ENCODE results near the gene CELSR1. TPM values are rescaled to one million over a fixed set of nuclear protein-coding genes. Genes with fewer than 3 reads are reported as not detected.

CELSR1 gene
- total RNA-seq, 2 experiments from 2014 or later = 1.0 to 1.1 TPM

DNA sequence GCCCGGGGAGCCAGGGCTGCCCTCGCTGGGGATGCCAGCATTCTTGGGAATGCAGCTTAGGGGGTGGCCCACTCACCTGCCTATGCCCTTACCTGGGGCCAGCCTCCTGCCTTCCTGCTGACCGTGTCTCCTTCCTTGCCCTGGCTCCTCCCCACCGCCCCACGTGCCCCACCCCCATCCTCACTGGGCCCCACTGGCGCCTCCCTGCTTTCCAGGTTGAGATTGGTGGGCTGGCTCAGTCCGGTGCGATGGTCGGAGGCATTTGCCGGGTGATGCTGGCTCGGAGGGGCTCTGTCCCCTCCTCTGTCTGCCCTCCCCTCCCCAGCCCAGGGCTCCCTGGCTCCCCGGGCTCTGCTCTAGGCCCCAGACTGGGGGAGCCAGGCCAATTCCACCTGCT is 48.7 kb upstream of the CELSR1 start:
- CTCF ChIA-PET = no interaction called here
- H3K4me3 ChIP-seq (ENCODE audit: low read length) = no peak overlapping the region
- Mint-ChIP-seq H3K27ac (no peak overlapping the region), H3K36me3 (ENCODE audit: low read depth) (no peaks in the 10 kb centered on the region), H3K4me3 (no peak overlapping the region), H3K4me1 (ENCODE audit: low read depth) (peaks cover 17% of the 10 kb centered on the region), H3K9me3 (no peaks in the 10 kb centered on the region), H3K27me3 (no peaks in the 10 kb centered on the region)
- no peak for ATAC-seq (ENCODE audit: poor library complexity)
- intact Hi-C loops (cut with DNase I, micrococcal nuclease) = no loop called here
- DNase-seq = no peak
- H3K4me1 ChIP-seq (ENCODE audit: insufficient read depth, low read length) = peaks cover 33% of the 10 kb centered on the region
- POLR2A ChIA-PET = no interaction called here
- no peaks in the 10 kb centered on the region for H3K9me3 ChIP-seq (ENCODE audit: control insufficient read depth in 1 of 2, insufficient read depth in 1 of 2, low read length in 2 of 2)
- TF ChIP-seq, protein P1, sequence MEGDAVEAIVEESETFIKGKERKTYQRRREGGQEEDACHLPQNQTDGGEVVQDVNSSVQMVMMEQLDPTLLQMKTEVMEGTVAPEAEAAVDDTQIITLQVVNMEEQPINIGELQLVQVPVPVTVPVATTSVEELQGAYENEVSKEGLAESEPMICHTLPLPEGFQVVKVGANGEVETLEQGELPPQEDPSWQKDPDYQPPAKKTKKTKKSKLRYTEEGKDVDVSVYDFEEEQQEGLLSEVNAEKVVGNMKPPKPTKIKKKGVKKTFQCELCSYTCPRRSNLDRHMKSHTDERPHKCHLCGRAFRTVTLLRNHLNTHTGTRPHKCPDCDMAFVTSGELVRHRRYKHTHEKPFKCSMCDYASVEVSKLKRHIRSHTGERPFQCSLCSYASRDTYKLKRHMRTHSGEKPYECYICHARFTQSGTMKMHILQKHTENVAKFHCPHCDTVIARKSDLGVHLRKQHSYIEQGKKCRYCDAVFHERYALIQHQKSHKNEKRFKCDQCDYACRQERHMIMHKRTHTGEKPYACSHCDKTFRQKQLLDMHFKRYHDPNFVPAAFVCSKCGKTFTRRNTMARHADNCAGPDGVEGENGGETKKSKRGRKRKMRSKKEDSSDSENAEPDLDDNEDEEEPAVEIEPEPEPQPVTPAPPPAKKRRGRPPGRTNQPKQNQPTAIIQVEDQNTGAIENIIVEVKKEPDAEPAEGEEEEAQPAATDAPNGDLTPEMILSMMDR (IDR thresholded peaks at IDR 0.05) = no peak
- H3K36me3 ChIP-seq (ENCODE audit: insufficient read depth, low read length) = no peaks in the 10 kb centered on the region
- H3K27me3 ChIP-seq (ENCODE audit: control insufficient read depth in 1 of 2, insufficient read depth in 2 of 2, low read length in 2 of 2) = no peaks in the 10 kb centered on the region
- no peak overlapping the region for H3K27ac ChIP-seq (ENCODE audit: low read depth in 1 of 2, low read length in 2 of 2)

DNA sequence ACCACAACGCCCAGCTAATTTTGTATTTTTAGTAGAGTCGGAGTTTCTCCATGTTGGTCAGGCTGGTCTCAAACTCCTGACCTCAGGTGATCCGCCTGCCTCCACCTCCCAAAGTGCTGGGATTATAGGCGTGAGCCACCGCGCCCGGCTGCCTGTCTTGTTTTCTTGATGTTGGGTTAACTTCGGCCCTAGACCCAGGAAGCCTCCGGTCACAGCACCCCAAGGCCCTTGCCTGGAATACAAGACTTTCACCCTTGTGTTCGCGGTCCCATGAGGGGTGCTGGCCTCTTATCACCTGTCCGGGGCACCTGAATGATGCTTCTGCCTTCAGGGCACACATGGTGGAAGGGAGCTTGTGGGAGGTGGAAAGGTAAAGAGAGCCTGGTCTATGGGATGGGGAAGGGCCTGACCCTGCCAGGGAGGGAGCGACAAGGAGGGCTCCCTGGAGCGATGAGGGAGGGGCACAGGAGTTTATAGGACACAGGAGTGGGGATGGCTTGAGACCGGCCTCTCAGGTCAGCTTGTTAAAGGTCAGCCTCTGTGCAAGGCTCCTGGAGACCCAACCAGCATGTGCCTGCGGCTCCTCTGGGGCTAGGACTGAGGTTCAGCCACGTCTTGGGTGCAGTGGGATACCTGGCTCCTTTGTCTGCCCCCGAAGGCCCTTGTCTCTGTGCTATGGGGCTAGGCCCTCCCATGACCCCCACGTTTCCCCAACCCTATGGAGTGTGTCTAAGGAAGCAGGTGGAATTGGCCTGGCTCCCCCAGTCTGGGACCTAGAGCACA is 48.1 kb upstream of the CELSR1 start:
- ChIA-PET CTCF (no interaction called here), POLR2A (no interaction called here)
- Mint-ChIP-seq H3K4me3 (no peak overlapping the region), H3K4me1 (ENCODE audit: low read depth) (peaks cover 17% of the 10 kb centered on the region), H3K9me3 (no peaks in the 10 kb centered on the region), H3K36me3 (ENCODE audit: low read depth) (no peaks in the 10 kb centered on the region), H3K27me3 (no peaks in the 10 kb centered on the region), H3K27ac (no peak overlapping the region)
- Histone ChIP-seq H3K4me1 (ENCODE audit: insufficient read depth, low read length) (peaks cover 34% of the 10 kb centered on the region), H3K4me3 (ENCODE audit: low read length) (no peak overlapping the region), H3K9me3 (ENCODE audit: control insufficient read depth in 1 of 2, insufficient read depth in 1 of 2, low read length in 2 of 2) (no peaks in the 10 kb centered on the region), H3K27ac (ENCODE audit: low read depth in 1 of 2, low read length in 2 of 2) (no peak overlapping the region), H3K27me3 (ENCODE audit: control insufficient read depth in 1 of 2, insufficient read depth in 2 of 2, low read length in 2 of 2) (no peaks in the 10 kb centered on the region), H3K36me3 (ENCODE audit: insufficient read depth, low read length) (no peaks in the 10 kb centered on the region)
- TF ChIP-seq, protein P1 (IDR thresholded peaks at IDR 0.05) = no peak
- intact Hi-C loops (cut with DNase I, micrococcal nuclease) = no loop called here
- DNase-seq (no peak), ATAC-seq (ENCODE audit: poor library complexity) (no peak)

DNA sequence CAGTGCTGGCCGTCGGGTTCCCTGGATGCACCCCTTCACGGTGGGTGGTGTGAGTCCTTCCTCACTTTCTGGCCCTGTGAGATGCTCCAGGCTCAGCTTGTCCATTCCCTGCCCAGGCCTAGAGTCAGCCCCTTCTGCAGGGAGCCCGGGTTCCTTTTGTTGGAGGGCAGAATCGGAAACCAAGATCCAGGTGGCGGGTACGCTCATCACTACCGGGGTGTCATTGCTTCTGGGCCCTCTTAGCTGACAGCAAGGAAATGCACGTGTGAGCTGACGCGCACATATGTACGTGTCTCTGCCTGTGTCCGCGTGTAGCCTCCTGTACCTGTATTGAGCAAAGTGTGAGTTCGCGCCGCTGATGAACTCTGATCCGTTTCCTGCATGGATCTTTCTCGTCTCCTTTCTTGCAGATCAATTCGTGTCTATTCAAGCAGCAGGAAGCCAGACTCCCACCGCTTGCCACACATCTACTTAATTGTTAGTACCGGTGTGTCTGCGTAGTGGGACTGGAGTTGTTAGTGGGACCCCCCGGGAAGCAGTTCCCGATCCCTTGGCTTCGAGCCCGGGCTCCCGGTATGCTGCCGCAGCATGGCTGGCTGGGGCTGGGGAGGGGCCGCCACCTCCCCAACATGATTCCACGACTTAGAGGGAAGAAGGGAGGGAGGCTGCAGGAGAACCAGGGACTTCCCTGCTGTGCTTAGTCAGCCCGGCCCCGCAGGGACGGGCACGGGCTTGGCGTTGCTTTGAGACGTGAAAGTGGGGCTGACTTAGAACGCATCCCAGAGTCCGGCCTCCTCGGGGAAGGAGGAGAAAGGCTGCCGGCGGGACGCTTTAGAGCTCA is 46.9 kb upstream of the CELSR1 start:
- Mint-ChIP-seq H3K9me3 (no peaks in the 10 kb centered on the region), H3K4me1 (ENCODE audit: low read depth) (peaks cover 23% of the 10 kb centered on the region), H3K36me3 (ENCODE audit: low read depth) (no peaks in the 10 kb centered on the region), H3K27me3 (no peaks in the 10 kb centered on the region), H3K27ac (no peak overlapping the region), H3K4me3 (no peak overlapping the region)
- H3K27ac ChIP-seq (ENCODE audit: low read depth in 1 of 2, low read length in 2 of 2) = no peak overlapping the region
- no peaks in the 10 kb centered on the region for H3K9me3 ChIP-seq (ENCODE audit: control insufficient read depth in 1 of 2, insufficient read depth in 1 of 2, low read length in 2 of 2)
- ATAC-seq (ENCODE audit: poor library complexity) (no peak), DNase-seq (no peak)
- no peaks in the 10 kb centered on the region for H3K27me3 ChIP-seq (ENCODE audit: control insufficient read depth in 1 of 2, insufficient read depth in 2 of 2, low read length in 2 of 2)
- H3K4me3 ChIP-seq (ENCODE audit: low read length) = no peak overlapping the region
- ChIA-PET CTCF (no interaction called here), POLR2A (no interaction called here)
- no peaks in the 10 kb centered on the region for H3K36me3 ChIP-seq (ENCODE audit: insufficient read depth, low read length)
- TF ChIP-seq, protein P1 (IDR thresholded peaks at IDR 0.05) = no peak
- H3K4me1 ChIP-seq (ENCODE audit: insufficient read depth, low read length) = peaks cover 37% of the 10 kb centered on the region
- intact Hi-C loops (cut with DNase I, micrococcal nuclease) = no loop called here

Measured in CD4-positive, alpha-beta T cell (primary cell).